Endodermal cell (in vitro differentiated cells): ENCODE data around the gene OPHN1. TPM values are rescaled to one million over a fixed set of nuclear protein-coding genes. Genes with fewer than 3 reads are reported as not detected.

ENCODE experiments used
- DNase-seq: peaks from one replicate; pipeline ENCODE4 v3.0.0-alpha.2; 2017
- H3K27ac ChIP-seq: 2 replicates; pipeline ENCODE4 v1.5.1; 2013; ENCODE audit warnings: mild to moderate bottlenecking, low read depth, low read length, moderate library complexity
- H3K27me3 ChIP-seq: 2 replicates; pipeline ENCODE4 v1.6.1; 2013; ENCODE audit warnings: mild to moderate bottlenecking, low read length, moderate library complexity; ENCODE audit not compliant: insufficient read depth, control insufficient read depth, poor library complexity, severe bottlenecking
- H3K36me3 ChIP-seq: 2 replicates; pipeline ENCODE4 v1.7.0; 2013; ENCODE audit warnings: mild to moderate bottlenecking, low read length, moderate library complexity; ENCODE audit not compliant: control insufficient read depth, insufficient read depth
- H3K4me1 ChIP-seq: one replicate; pipeline ENCODE4 v1.7.0; 2013; ENCODE audit warnings: low read length; ENCODE audit not compliant: control insufficient read depth, insufficient read depth
- H3K4me3 ChIP-seq: 2 replicates; pipeline ENCODE4 v1.5.1; 2013; ENCODE audit warnings: mild to moderate bottlenecking, low read length, moderate library complexity
- H3K9ac ChIP-seq: 2 replicates; pipeline ENCODE4 v1.6.1; 2013; ENCODE audit warnings: mild to moderate bottlenecking, low read length, moderate library complexity; ENCODE audit not compliant: poor library complexity, severe bottlenecking; ENCODE audit errors: extremely low read depth
- H3K9me3 ChIP-seq: 2 replicates; pipeline ENCODE4 v1.6.1; 2013; ENCODE audit warnings: mild to moderate bottlenecking, low read length, moderate library complexity; ENCODE audit not compliant: control insufficient read depth
- H3K27ac Mint-ChIP-seq: 2 replicates; pipeline ENCODE4 v1.8.0; 2020; ENCODE audit warnings: mixed read lengths
- H3K27me3 Mint-ChIP-seq: 2 replicates; pipeline ENCODE4 v1.8.0; 2021; ENCODE audit warnings: mild to moderate bottlenecking, mixed read lengths; ENCODE audit not compliant: insufficient read depth
- H3K36me3 Mint-ChIP-seq: 2 replicates; pipeline ENCODE4 v1.8.0; 2020; ENCODE audit warnings: low read depth, mixed read lengths
- H3K4me1 Mint-ChIP-seq: 2 replicates; pipeline ENCODE4 v1.8.0; 2020; ENCODE audit warnings: mixed read lengths
- H3K4me3 Mint-ChIP-seq: 2 replicates; pipeline ENCODE4 v1.8.0; 2020; ENCODE audit warnings: mild to moderate bottlenecking, moderate library complexity, mixed read lengths
- H3K9me3 Mint-ChIP-seq: 2 replicates; pipeline ENCODE4 v1.8.0; 2020; ENCODE audit warnings: mild to moderate bottlenecking, mixed read lengths
- CTCF ChIP-seq: fragments of 200-600 bp; sonication (generic); conservative IDR thresholded peaks from 2 replicates; pipeline ENCODE4 v1.5.0; 2021; ENCODE audit warnings: antibody characterized with exemption, mild to moderate bottlenecking
- WGBS, 2 experiments: methylation state at CpG; one replicate each; pipeline versions ENCODE4 v1.1.5 to v1.1.7; 2013; ENCODE audit warnings: missing lambda C conversion rate in 2 of 2, mixed read lengths in 1 of 2; ENCODE audit not compliant: insufficient coverage in 1 of 2, insufficient read length in 1 of 2; 5-methylcytosine and 5-hydroxymethylcytosine counted together
- total RNA-seq, 2 donors: library from RNA; stranded (reverse); fragmentation: NEBNext Ultra II Directional in 1 of 2; extraction: Animal tissue kit (Norgen Biotek cat#: 25700) in 1 of 2; gene quantifications; 2 replicates in 1 of 2; 3 replicates in 1 of 2; pipeline ENCODE4 v1.2.1, GENCODE V29; 2021

OPHN1 gene
- total RNA-seq, 2 donors from 2014 or later: 2.9 to 5.0 TPM

- Mint-ChIP-seq H3K9me3 (peaks cover 30% of the 10 kb centered on the region), H3K4me3 (no peak overlapping the region), H3K36me3 (no peaks in the 10 kb centered on the region), H3K4me1 (no peaks in the 10 kb centered on the region), H3K27me3 (no peaks in the 10 kb centered on the region), H3K27ac (no peak overlapping the region)
- no peak overlapping the region for H3K27ac ChIP-seq
- no peaks in the 10 kb centered on the region for H3K27me3 ChIP-seq
- no peak for DNase-seq
- H3K9ac ChIP-seq: no peak overlapping the region
- no peaks in the 10 kb centered on the region for H3K36me3 ChIP-seq
- 100% methylated on average over 1 of the region's 1 CpG; no CpG with 5 or more reads in 1 of the 2 experiments for WGBS, 2 experiments
- TF ChIP-seq CTCF: no peak
- no peaks in the 10 kb centered on the region for H3K9me3 ChIP-seq
- H3K4me1 ChIP-seq: no peaks in the 10 kb centered on the region
- no peak overlapping the region for H3K4me3 ChIP-seq
These were observed 285.4 kb downstream of the OPHN1 start for GRCh38 chrX:68147848-68148247.

DNA sequence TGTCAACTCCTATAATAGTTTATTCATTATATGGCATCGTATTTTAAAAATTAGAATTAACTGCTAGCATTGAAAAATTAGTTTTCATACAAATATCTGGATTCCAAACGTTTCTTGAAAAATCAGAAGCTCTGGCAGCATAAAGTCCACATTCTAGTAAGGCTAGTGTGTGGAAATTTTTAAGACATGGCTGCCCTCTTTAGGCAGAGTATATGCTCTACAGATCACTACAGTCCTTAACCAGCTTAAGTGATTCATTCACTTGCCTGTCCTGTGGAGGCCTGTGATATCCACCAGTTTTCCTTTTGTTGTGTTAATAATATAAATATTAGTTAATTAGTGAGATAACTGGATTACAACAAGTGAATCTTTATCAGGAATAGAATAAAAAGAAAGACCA is 287.2 kb downstream of the OPHN1 start:
- H3K27ac ChIP-seq: no peak overlapping the region
- H3K9ac ChIP-seq: no peak overlapping the region
- peak; percentile 72 for TF ChIP-seq CTCF
- no peaks in the 10 kb centered on the region for H3K27me3 ChIP-seq
- no peak for DNase-seq
- Mint-ChIP-seq H3K27ac (no peak overlapping the region), H3K4me3 (no peak overlapping the region), H3K27me3 (no peaks in the 10 kb centered on the region), H3K36me3 (no peaks in the 10 kb centered on the region), H3K9me3 (peaks cover 24% of the 10 kb centered on the region), H3K4me1 (no peaks in the 10 kb centered on the region)
- H3K9me3 ChIP-seq: no peaks in the 10 kb centered on the region
- H3K4me1 ChIP-seq: no peaks in the 10 kb centered on the region
- WGBS, 2 experiments: 33% methylated on average over 1 of the region's 2 CpGs; no CpG with 5 or more reads in 1 of the 2 experiments
- no peak overlapping the region for H3K4me3 ChIP-seq
- no peaks in the 10 kb centered on the region for H3K36me3 ChIP-seq

DNA sequence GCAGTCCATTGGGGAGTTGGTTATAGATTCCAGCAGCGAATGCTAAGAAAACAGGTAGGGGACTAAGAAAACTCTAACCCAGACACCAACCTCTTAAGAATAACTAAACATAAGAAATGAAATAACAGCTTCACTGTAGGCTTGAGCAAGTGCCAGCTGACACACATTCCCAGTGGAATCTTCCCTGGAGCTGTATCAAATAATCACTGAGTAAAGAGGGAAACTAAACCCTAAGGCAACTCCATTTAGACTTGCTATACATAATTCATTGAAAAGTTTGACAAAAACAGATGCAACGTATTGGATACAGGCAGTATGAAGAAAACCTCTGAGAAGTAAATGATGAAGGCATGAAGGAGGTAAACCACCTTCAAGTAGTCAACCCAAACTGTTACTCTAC is 293.5 kb downstream of the OPHN1 start:
- no peak for DNase-seq
- no peak for TF ChIP-seq CTCF
- H3K27ac Mint-ChIP-seq: no peak overlapping the region
- H3K27me3 Mint-ChIP-seq: no peaks in the 10 kb centered on the region
- no peaks in the 10 kb centered on the region for H3K4me1 Mint-ChIP-seq
- Histone ChIP-seq H3K4me1 (no peaks in the 10 kb centered on the region), H3K4me3 (no peak overlapping the region), H3K27ac (no peak overlapping the region), H3K27me3 (no peaks in the 10 kb centered on the region), H3K36me3 (no peaks in the 10 kb centered on the region), H3K9ac (no peak overlapping the region), H3K9me3 (no peaks in the 10 kb centered on the region)
- WGBS, 2 experiments: no CpG with 5 or more reads among the region's 2 CpGs
- no peak overlapping the region for H3K4me3 Mint-ChIP-seq
- H3K36me3 Mint-ChIP-seq: no peaks in the 10 kb centered on the region
- H3K9me3 Mint-ChIP-seq: peaks cover 31% of the 10 kb centered on the region
